GM18499 (cell line): Measurements from ENCODE around the gene ACKR2.
"Not testable (repeated sequence)": the region's sequence is repeated elsewhere in the genome, so short reads cannot be mapped to it uniquely, and the experiment has no call there.

ENCODE experiments used
- ATAC-seq: cut with Tn5 transposase; IDR thresholded peaks from one replicate; pipeline ENCODE4 v1.9.1; 2021; ENCODE audit warnings: moderate number of reproducible peaks; ENCODE audit not compliant: insufficient read depth, unreplicated experiment

ACKR2 gene

GRCh38 chr3:42801048-42801620, 8.1 kb upstream of the ACKR2 start:
- ATAC-seq = no peak

- ATAC-seq = no peak
These were observed 7.5 kb upstream of the ACKR2 start for GRCh38 chr3:42801784-42802183.

GRCh38 chr3:42802876-42803413, 6.3 kb upstream of the ACKR2 start:
- no peak for ATAC-seq

- ATAC-seq = peak; percentile 25
These were observed 5.7 kb upstream of the ACKR2 start for GRCh38 chr3:42803414-42804105.

GRCh38 chr3:42804106-42804830, 5.0 kb upstream of the ACKR2 start, which contains the start of gene HIGD1A:
TSS of gene HIGD1A (minus strand) at chr3:42804490. CDS start at chr3:42794253, 10,237 bp downstream.
- peak; percentile 86 for ATAC-seq

- no peak for ATAC-seq
These were observed 4.5 kb upstream of the ACKR2 start for GRCh38 chr3:42804831-42805132.

- no peak for ATAC-seq
These were observed 4.0 kb upstream of the ACKR2 start for GRCh38 chr3:42805141-42805821.

GRCh38 chr3:42807929-42808328, 1.3 kb upstream of the ACKR2 start:
- ATAC-seq = no peak

- ATAC-seq = not testable (repeated sequence)
These were observed 1.5 kb downstream of the ACKR2 start for GRCh38 chr3:42810706-42811105.

- ATAC-seq = not testable (repeated sequence)
These were observed 2.1 kb downstream of the ACKR2 start for GRCh38 chr3:42811118-42811883.

GRCh38 chr3:42814246-42814645, 5.0 kb downstream of the ACKR2 start:
- ATAC-seq = no peak

GRCh38 chr3:42814914-42815507, 5.8 kb downstream of the ACKR2 start:
- no peak for ATAC-seq

GRCh38 chr3:42815826-42816225, 6.6 kb downstream of the ACKR2 start:
- ATAC-seq = no peak

GRCh38 chr3:42819351-42819965, 10.2 kb downstream of the ACKR2 start:
- no peak for ATAC-seq

- ATAC-seq = no peak
These were observed 11.5 kb downstream of the ACKR2 start for GRCh38 chr3:42820746-42821051.

- ATAC-seq = no peak
These were observed 13.6 kb downstream of the ACKR2 start for GRCh38 chr3:42822828-42823227.

GRCh38 chr3:42823351-42823750, 14.1 kb downstream of the ACKR2 start:
- ATAC-seq = no peak

- no peak for ATAC-seq
These were observed 16.9 kb downstream of the ACKR2 start for GRCh38 chr3:42826141-42826540.

- ATAC-seq = no peak
These were observed 17.8 kb downstream of the ACKR2 start for GRCh38 chr3:42827023-42827422.
